GM21786 (cell line): ENCODE results near the gene KNL1.
"Not testable (repeated sequence)": the region's sequence is repeated elsewhere in the genome, so short reads cannot be mapped to it uniquely, and the experiment has no call there.

Experiments used
- ATAC-seq: cut with Tn5 transposase; IDR thresholded peaks from one replicate; pipeline ENCODE4 v1.9.1; 2021; ENCODE audit not compliant: unreplicated experiment

Gene KNL1, protein sequence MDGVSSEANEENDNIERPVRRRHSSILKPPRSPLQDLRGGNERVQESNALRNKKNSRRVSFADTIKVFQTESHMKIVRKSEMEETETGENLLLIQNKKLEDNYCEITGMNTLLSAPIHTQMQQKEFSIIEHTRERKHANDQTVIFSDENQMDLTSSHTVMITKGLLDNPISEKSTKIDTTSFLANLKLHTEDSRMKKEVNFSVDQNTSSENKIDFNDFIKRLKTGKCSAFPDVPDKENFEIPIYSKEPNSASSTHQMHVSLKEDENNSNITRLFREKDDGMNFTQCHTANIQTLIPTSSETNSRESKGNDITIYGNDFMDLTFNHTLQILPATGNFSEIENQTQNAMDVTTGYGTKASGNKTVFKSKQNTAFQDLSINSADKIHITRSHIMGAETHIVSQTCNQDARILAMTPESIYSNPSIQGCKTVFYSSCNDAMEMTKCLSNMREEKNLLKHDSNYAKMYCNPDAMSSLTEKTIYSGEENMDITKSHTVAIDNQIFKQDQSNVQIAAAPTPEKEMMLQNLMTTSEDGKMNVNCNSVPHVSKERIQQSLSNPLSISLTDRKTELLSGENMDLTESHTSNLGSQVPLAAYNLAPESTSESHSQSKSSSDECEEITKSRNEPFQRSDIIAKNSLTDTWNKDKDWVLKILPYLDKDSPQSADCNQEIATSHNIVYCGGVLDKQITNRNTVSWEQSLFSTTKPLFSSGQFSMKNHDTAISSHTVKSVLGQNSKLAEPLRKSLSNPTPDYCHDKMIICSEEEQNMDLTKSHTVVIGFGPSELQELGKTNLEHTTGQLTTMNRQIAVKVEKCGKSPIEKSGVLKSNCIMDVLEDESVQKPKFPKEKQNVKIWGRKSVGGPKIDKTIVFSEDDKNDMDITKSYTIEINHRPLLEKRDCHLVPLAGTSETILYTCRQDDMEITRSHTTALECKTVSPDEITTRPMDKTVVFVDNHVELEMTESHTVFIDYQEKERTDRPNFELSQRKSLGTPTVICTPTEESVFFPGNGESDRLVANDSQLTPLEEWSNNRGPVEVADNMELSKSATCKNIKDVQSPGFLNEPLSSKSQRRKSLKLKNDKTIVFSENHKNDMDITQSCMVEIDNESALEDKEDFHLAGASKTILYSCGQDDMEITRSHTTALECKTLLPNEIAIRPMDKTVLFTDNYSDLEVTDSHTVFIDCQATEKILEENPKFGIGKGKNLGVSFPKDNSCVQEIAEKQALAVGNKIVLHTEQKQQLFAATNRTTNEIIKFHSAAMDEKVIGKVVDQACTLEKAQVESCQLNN (N-terminal part only)

DNA sequence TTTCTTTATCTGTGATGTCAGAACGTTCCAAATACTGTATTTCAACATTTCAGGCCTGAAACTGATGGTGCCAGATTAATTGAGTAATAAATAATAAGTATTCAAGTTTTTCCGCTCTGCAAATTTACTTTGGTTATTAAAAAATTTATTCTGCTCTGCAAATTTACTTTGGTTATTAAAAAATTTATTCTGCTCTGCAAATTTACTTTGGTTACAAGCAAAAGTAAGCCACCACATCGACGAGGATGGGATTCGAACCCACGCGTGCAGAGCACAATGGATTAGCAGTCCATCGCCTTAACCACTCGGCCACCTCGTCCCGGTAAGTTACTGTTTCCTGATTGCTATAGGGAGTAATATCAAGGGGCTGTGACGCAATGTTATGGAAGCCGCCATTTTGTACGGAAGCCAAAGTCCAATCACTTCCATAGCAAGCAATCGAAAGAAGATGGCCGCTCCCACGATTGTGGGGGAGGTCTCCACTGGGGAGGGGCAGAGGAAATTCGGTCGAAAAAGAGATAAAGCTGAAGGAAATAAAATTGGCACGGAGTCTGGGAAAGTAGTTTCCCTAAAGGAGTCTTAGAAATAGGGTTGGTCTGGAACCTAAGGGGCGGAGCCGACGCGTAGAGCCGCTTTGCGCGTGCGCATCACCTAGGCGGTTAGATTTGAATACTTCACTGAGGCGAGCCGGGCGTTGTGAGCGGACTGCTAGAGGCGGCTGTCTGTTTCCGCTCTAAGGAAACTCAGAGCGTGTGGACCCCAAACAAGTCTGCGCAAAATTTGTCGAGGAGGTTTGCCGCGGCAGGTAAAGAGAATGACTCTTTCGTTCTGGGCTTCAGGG, at the start of gene KNL1:
Gene KNL1 (plus strand): TSS at position 662 of the 841 bp plus-strand sequence. CDS start 8,683 bp downstream, outside the sequence.
- ATAC-seq: peak; percentile 65

DNA sequence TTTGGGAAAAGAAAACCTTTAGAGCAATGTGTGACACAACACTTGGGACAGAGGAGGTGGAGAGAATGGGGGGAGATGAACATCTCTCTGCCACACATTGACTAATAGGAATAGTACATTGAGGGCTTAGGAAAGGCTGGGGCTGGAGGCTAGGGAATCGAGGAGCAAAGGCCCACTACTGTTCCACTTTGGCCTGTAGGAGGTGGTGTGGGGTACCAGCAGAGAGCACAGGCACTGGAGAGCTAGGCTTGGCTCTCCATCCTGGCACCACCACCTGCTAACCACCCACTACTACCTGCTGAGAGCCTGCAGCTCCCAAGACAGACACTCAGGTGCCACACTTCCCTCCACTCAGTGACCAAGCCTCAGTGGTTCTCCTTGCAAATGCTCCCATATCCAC, 48.6 kb upstream of the KNL1 start:
- ATAC-seq: no peak

DNA sequence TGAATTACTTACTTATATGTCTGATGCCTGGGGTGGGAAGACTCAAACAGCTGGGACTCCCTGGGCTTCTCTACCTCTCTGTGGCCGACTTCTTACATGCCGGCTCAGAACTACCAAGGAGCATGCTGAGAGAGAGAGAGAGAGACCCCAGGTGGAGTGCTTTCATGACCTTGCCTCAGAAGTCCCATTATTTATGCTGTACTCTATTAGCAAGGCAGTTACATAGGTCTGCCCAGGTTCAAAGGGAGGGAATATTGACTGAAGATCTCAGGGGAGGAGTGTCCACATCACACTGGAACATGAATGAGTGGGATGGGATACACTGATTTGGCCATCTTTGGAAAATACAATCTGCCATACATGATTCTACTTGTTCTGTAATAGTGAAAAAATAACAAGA, 45.4 kb upstream of the KNL1 start:
- ATAC-seq: no peak

DNA sequence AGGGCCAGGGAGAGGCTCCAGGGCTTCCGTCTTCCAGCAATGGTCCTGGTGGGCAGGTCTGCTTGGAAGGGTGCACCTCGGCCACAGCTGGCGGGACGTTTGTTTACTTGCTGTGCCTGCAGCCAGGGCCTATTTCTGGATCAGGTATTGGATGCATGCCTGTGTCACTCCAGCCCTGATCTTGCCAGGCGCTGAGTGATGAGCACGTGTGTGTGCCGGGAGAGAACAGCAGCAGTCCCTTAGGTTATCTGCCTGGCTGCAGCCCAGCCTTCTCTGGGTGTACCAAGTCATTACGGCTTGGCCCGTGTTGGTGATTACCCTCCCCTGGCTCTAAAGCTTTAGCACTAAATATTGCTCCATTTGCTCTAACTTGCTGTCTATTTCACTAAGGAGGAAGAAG, 44.2 kb upstream of the KNL1 start:
- peak; percentile 5 for ATAC-seq

DNA sequence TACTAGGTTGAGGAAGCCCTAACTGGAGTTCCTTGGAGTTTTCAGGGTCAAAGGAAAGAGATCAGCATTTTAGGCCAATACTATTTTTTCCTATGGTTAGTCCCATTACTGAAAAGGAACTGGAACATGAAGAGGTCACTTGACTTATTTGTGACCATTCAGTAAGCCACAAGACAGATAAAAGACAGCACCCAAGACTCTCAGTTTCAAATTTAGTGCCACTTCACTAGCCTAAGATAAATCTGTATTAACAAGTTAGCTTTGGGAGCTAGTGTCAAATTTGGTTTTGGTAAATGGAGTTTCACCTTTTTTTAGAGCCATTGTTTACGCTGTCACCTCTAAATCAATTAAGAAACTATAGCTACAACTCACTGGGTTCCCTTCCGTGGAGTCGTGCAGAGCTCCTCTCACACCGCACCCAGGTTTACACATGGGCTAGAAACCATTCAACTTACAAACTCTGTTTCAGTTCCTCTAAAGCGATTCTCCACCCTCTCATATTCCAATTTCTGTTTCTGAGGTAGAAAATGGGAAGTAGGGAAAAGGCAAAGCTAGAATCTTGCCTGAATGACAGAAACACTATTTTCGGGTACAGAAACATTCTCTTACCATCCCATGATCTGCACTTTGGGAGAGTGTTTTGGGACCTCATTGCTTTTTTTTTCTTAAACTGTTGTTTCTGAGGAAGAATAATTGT, 43.6 kb upstream of the KNL1 start:
- ATAC-seq: peak; percentile 71

DNA sequence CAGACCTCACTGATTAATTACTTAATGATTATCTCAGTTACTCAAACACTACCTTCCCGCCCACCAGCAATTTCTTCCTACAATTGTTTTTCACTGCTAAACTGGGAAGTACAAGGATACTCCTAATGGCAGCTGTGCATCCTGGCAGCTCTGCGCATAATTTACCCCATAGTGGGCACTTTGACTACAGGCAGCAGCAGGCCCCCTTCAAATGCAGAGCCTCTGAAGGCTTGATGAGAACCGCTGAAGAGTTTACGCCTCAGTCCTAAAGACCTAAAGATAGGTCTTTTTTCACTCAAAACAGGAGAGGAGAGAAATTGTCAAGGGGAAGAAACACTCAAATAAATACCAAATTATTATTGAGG, 39.9 kb upstream of the KNL1 start:
- no peak for ATAC-seq

DNA sequence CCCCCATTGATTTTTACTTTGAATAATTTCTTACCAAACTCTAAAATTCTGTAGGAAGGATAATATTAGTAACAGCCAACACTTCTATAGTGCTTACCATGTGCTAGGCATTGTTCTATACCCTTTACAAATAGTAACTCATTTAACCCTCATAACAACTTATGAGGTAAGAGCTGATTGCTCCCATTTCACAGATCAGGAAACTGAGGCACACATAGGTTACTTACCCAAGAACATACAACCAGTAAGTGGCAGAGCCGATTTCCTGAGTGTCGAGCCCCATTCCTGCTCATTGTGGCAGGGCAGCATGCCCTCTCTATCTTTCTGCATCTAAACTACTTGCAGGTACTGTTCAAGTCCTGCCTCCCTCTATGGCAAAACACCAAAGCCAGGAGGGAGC, 38.2 kb upstream of the KNL1 start:
- ATAC-seq: no peak

DNA sequence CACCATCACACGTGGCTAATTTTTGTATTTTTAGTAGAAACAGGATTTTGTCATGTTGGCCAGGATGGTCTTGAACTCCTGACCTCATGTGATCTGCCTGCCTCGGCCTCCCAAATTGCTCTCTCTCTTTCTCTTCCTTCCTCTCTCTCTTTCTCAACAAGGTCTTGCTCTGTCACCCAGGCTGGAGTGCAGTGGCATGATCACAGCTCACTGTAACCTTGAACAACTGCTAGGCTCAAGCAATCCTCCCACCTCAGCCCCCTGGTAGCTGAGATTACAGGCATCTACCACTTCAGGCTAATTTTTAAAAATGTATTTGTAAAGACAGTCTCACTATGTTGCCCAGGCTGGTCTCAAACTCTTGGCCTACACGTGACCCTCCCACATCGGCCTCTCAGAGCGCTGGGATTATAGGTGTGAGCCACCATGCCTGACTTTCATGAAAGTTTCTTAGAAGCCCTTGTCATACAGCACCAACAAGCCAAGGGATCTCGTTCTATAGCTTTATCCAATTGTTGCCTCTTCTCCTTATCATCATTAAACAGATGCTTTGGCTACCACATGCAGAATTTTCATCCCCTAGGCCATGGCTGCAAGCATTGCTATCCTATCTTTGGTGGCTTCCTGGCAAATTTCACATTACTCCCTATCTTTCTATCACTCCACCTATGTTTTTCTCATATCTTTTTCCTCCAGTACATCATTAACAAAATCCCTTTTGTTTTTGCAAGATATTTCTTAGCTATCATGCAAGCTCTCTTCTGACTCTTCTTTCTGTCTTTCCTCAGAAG, 34.9 kb upstream of the KNL1 start:
- no peak for ATAC-seq

DNA sequence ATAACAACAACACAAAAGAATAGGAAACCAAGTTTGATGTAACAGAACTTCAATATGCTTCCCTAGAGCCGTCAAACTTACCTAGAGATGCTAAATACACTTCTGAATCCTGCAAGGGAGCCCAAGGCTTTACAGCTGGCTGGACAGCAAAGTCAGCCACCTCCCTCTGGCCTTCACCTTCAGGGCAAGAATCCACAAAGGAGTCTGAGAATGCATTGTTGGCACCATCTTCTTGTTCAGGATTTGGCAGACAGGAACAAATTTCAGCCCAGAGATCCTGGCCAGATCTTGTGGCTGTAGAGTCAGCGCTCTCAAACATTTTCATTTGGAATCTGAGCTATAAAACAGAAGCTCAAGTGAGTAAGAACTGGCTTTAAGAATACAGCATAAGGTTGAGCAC, 31.4 kb upstream of the KNL1 start:
- no peak for ATAC-seq

DNA sequence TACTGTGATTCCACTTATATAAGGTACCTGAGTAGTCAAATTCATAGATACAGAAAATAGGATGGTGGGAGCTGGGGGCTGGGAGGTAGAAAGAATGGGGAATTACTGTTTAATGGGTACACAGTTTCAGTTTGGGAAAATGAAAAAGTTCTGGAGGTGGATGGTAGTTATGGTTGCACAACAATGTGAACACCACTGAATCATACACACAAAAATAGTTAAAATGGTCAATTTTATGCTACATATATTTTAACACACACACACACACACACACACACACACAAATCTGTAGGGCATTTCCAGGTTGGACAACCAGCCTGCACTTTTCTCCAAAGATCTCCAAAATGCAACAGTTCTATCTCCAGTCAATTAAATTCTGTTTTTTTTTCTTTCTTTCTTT, 30.6 kb upstream of the KNL1 start:
- ATAC-seq: no peak

DNA sequence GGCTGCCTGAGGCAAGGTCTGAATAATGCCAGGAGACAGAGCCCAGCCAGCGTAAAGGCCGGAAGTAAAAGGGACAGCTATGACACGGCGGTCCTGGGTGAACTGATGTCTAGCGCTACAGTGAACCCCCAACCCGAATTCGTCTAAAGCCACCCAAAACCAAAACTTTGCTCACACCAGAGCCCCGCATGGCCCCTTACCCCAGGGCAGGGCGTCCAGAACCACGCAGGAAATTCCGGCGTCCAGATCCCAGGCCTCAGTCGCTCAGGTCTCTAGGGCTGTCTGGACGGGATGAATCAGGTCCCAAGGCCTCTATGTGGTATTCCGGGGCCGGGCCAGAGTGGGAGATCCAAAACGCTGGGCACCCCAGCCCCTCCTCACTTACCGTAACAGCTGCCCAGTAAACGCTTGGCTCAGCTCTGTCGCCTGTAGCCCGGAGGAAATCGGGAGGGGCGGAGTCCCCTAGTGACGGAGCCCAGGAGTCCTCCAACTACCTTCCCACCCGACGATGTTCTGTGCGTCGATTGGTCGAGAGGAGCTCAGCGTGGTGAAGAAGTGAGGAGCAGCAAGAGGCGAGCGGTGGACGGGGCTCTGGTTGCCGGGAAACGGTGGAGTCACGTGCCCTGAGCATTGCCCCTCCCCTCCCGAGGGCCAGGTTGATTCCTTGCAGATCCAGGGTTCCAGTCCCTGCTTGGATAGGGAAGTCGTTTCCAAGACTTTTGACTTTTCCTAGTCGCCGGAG, 29.3 kb upstream of the KNL1 start, which contains the start of gene CCDC32:
Gene CCDC32 (minus strand): TSS at position 452 of the 742 bp plus-strand sequence. CDS start 2,027 bp downstream, outside the sequence.
- ATAC-seq: peak; percentile 94

DNA sequence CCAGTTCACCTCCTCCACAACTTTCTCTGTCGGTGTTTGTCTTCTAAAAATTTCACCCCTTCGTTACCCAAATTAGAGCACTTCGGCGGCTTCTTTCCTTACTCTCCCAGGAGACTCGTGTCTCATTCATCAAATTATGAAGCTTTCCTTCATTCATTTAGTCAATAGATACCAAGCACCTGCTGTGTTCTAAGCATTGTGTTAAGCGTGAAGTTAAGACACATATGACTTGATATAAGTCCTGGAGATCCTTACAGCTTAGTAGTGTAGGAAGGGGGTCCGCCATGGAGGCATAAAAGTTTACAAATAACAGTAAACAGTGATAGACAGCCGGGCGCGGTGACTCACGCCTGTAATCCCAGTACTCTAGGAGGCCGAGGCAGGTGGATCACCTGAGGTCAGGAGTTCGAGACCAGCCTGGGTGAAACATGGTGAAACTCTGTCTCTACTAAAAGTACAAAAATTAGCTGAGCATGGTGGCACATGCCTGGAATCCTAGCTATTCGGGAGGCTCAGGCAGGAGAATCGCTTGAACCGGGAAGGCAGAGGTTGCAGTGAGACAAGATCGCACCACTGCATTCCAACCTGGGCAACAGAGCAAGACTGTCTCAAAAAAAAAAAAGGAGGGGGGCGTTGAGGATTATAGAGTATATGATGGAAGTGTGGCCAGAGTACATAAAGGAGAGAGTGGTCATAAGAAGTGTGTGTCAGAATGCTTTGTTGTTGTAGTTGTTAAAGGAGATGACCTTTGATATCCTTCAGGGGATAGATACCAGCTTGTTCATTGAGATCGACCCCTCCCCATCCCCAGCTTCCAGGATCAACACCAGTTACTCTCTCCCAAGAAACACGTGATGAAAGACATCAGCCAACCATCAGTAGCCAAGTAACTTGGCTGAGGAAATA, 28.5 kb upstream of the KNL1 start:
- ATAC-seq: no peak

DNA sequence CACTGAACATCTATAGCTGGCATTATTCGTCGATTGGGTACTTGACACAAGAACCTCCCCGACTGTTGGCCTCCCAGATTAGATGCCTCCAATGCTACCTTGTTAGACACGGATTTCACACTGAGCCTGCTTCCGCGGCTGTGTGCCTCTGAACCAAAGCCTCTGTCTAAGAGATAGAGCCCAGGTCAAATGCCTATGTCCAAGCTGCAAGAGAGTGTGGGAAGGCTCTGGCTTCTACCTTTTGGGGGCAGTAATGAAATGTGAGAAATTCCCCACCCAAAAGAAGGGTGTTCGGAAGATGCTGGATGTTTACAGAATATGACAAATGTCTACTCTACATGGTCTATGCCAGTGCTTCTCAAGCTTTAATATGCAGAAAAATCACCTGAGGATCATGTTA, 26.9 kb upstream of the KNL1 start:
- no peak for ATAC-seq

DNA sequence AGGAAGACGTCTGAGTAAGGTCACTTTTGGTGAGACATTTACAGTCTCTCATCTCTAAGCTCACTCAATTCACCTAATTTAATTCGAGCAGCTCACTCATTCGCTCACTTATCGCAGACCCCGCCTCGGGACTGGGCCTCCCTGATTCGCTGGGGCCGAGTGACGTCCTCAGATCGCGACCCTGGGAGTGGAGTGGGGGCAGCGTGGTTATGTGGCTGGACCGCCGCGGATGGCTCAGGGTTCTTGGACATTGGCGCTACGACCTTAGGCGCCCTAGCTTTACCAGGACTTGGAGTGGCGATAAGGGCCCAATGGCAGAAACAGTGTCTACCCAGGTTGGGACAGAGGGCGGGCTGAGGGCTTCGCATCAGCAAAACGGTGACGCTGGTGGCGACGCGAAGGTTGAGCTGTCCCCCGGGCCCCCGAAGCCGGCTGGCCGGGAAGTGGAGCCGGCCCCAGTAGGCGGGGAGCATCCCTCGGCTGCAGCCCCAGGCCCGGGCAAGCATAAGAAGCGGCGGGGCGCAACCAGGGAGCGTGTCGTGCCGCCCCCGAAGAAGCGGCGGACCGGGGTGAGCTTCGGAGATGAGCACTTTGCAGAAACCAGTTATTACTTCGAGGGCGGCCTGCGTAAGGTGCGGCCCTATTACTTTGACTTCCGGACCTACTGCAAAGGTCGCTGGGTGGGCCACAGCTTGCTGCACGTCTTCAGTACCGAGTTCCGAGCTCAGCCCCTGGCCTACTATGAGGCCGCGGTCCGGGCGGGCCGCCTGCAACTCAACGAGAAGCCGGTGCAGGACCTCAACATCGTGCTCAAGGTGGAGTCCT, 24.7 kb upstream of the KNL1 start, which contains the start of gene RPUSD2:
Gene RPUSD2 (plus strand): TSS at position 171 of the 825 bp plus-strand sequence. CDS start 39 bp downstream, at position 210.
- ATAC-seq: peak; percentile 39

DNA sequence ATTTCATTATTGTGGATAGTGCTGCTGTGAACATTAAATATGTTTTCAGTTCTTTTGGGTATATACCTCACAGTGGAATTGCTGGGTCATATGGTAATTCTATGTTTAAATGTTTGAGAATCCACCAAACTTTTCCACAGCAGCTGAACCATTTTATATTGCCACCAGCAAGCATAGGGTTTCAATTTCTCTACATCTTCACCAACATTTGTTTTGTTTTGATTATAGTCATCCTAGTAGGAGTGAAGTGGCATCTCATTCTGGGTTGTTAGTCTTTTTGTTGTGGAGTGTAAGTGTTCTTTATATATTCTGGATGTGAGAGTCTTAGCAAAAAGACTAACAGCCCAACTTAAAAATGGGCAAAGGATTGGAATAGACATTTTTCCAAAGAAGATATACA, 18.9 kb upstream of the KNL1 start:
- ATAC-seq: no peak

DNA sequence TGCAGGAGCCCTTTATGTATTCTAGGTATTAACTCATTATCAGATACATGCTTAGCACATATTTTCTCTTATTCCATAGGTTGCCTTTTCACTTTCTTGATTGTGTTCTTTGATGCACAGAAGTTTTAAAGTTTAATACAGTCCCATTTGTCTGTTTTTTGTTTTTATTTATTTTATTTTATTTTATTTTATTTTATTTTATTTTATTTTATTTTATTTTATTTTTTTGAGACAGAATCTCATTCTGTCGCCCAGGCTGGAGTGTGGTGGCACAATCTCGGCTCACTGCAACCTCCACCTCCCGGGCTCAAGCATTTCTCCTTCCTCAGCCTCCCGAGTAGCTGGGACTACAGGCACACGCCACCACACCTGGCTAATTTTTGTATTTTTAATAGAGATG, 17.1 kb upstream of the KNL1 start:
- not testable (repeated sequence) for ATAC-seq
